ENCODE data around the gene KLHDC4. TPM values are rescaled to one million over a fixed set of nuclear protein-coding genes. Genes with fewer than 3 reads are reported as not detected.

The KLHDC4 gene
- polyA plus RNA-seq (2012; rRNA removed) = 39.0 and 51.2 TPM in 2 replicates
- 19.5 and 23.8 TPM in 2 replicates for polyA plus RNA-seq (2012; cell fraction: cytosol; rRNA removed)
- polyA plus RNA-seq (2012; cell fraction: nucleus; rRNA removed) = 184 and 240 TPM in 2 replicates

DNA sequence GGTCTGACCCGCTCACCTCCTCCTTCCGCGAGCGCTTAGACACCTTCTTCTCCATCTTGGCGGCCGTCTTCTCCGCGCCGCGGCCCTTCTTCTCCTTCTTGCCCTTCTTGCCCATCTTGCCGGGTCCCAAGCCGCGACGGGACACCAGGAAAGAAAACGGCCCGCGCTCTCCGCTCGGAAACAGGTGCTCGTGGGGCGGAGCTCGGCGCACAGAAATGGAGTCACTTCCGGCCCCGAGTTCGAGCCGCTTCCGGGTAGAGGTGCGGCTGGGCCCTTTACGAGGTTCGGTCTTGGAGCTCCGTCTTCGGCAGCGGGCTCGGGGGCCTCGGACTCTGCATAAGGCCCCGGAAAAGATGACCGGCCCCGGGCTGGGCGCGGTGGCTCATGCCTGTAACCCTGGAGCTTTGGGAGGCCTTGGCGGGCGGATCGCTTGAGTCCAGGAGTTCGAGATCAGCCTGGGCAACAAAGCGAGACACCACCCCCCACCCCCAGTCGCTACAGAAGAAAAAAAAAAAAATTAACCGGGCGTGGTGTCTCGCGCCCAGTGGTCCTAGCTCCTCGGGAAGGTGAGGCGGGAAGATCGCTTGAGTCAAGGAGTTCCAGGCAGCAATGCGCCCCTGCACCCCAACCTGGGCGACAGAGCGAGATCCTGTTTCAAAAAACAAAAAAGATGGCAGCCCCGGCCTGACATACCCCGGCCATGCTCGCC, at the start of gene KLHDC4:
TSS of gene KLHDC4 (minus strand) at position 211 of the 709 bp plus-strand sequence. CDS start at position 115, 96 bp downstream.
- 0 out of 2 replicates have a peak, but pooled peaks have one; percentile 5 for TF ChIP-seq JUND (IDR thresholded peaks at IDR 0.05)
- TF ChIP-seq GABPA (IDR thresholded peaks at IDR 0.05; ENCODE audit: low read depth) = peak; percentile 95
- TF ChIP-seq, protein P1, sequence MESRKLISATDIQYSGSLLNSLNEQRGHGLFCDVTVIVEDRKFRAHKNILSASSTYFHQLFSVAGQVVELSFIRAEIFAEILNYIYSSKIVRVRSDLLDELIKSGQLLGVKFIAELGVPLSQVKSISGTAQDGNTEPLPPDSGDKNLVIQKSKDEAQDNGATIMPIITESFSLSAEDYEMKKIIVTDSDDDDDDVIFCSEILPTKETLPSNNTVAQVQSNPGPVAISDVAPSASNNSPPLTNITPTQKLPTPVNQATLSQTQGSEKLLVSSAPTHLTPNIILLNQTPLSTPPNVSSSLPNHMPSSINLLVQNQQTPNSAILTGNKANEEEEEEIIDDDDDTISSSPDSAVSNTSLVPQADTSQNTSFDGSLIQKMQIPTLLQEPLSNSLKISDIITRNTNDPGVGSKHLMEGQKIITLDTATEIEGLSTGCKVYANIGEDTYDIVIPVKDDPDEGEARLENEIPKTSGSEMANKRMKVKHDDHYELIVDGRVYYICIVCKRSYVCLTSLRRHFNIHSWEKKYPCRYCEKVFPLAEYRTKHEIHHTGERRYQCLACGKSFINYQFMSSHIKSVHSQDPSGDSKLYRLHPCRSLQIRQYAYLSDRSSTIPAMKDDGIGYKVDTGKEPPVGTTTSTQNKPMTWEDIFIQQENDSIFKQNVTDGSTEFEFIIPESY (IDR thresholded peaks at IDR 0.05; ENCODE audit: borderline replicate concordance, low read depth) = no peak
- TF ChIP-seq RAD21 (IDR thresholded peaks at IDR 0.05; ENCODE audit: low read length) = no peak
- no peak for TF ChIP-seq RXRA (IDR thresholded peaks at IDR 0.05; ENCODE audit: borderline replicate concordance, low read depth)
- peak; percentile 78 for TF ChIP-seq CHD2 (IDR thresholded peaks at IDR 0.05; ENCODE audit: low read length, partially characterized antibody)
- TF ChIP-seq, protein P2, sequence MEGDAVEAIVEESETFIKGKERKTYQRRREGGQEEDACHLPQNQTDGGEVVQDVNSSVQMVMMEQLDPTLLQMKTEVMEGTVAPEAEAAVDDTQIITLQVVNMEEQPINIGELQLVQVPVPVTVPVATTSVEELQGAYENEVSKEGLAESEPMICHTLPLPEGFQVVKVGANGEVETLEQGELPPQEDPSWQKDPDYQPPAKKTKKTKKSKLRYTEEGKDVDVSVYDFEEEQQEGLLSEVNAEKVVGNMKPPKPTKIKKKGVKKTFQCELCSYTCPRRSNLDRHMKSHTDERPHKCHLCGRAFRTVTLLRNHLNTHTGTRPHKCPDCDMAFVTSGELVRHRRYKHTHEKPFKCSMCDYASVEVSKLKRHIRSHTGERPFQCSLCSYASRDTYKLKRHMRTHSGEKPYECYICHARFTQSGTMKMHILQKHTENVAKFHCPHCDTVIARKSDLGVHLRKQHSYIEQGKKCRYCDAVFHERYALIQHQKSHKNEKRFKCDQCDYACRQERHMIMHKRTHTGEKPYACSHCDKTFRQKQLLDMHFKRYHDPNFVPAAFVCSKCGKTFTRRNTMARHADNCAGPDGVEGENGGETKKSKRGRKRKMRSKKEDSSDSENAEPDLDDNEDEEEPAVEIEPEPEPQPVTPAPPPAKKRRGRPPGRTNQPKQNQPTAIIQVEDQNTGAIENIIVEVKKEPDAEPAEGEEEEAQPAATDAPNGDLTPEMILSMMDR (IDR thresholded peaks at IDR 0.05) = no peak
- TF ChIP-seq, protein P3, sequence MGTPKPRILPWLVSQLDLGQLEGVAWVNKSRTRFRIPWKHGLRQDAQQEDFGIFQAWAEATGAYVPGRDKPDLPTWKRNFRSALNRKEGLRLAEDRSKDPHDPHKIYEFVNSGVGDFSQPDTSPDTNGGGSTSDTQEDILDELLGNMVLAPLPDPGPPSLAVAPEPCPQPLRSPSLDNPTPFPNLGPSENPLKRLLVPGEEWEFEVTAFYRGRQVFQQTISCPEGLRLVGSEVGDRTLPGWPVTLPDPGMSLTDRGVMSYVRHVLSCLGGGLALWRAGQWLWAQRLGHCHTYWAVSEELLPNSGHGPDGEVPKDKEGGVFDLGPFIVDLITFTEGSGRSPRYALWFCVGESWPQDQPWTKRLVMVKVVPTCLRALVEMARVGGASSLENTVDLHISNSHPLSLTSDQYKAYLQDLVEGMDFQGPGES (IDR thresholded peaks at IDR 0.05; ENCODE audit: low read depth, low read length) = no peak
- TF ChIP-seq, protein P4, sequence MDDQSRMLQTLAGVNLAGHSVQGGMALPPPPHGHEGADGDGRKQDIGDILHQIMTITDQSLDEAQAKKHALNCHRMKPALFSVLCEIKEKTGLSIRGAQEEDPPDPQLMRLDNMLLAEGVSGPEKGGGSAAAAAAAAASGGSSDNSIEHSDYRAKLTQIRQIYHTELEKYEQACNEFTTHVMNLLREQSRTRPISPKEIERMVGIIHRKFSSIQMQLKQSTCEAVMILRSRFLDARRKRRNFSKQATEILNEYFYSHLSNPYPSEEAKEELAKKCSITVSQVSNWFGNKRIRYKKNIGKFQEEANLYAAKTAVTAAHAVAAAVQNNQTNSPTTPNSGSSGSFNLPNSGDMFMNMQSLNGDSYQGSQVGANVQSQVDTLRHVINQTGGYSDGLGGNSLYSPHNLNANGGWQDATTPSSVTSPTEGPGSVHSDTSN (IDR thresholded peaks at IDR 0.05) = 0 out of 2 replicates have a peak, but pooled peaks have one; percentile 21
- TF ChIP-seq ELF1 (IDR thresholded peaks at IDR 0.05) = peak; percentile 97
- TF ChIP-seq RCOR1 (IDR thresholded peaks at IDR 0.05; ENCODE audit: low read length) = no peak; the same call in 1 of the 2 replicates
- peak; percentile 91 for TF ChIP-seq POLR2AphosphoS5 (IDR thresholded peaks at IDR 0.05; ENCODE audit: low read depth, low read length)
- TF ChIP-seq SMC3 (IDR thresholded peaks at IDR 0.05; ENCODE audit: low read depth, low read length) = no peak
- TF ChIP-seq SIN3A (IDR thresholded peaks at IDR 0.05; ENCODE audit: borderline replicate concordance, low read depth, low read length) = peak; percentile 83
- TF ChIP-seq FOXJ3 (CRISPR knock-in tag; IDR thresholded peaks at IDR 0.05) = 0 out of 2 replicates have a peak, but pooled peaks have one; percentile 23
- TF ChIP-seq TAF1 (IDR thresholded peaks at IDR 0.05; ENCODE audit: borderline replicate concordance, low read depth, low read length) = peak; percentile 92
- peak; percentile 57; the same call in 1 of the 2 replicates for TF ChIP-seq TCF12 (IDR thresholded peaks at IDR 0.05)
- TF ChIP-seq, protein P5, sequence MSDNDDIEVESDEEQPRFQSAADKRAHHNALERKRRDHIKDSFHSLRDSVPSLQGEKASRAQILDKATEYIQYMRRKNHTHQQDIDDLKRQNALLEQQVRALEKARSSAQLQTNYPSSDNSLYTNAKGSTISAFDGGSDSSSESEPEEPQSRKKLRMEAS (IDR thresholded peaks at IDR 0.05; ENCODE audit: low read depth) = peak; percentile 87
- TF ChIP-seq FOSL2 (IDR thresholded peaks at IDR 0.05; ENCODE audit: borderline replicate concordance, low read depth) = peak; percentile 4; the same call in 1 of the 2 replicates
- peak; percentile 93 for TF ChIP-seq MXI1 (IDR thresholded peaks at IDR 0.05; ENCODE audit: low read depth, low read length)
- peak; percentile 56; the same call in 1 of the 2 replicates for TF ChIP-seq YY1 (IDR thresholded peaks at IDR 0.05; ENCODE audit: low read depth)
- TF ChIP-seq, protein P6, sequence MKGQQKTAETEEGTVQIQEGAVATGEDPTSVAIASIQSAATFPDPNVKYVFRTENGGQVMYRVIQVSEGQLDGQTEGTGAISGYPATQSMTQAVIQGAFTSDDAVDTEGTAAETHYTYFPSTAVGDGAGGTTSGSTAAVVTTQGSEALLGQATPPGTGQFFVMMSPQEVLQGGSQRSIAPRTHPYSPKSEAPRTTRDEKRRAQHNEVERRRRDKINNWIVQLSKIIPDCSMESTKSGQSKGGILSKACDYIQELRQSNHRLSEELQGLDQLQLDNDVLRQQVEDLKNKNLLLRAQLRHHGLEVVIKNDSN (IDR thresholded peaks at IDR 0.05; ENCODE audit: borderline replicate concordance, low read depth) = peak; percentile 48
- Histone ChIP-seq H3K9ac (peak within 1 kb of the TSS; percentile 97), H3K27ac (ENCODE audit: low read depth in 2 of 2, low read length in 1 of 2) (peak within 1 kb of the TSS; percentile 66 to 78), H4K20me1 (ENCODE audit: insufficient read depth) (no peaks in the 10 kb centered on the region), H3F3A (replicated peaks; ENCODE audit: insufficient read depth) (peaks cover 9% of the 10 kb centered on the region), H2AFZ (ENCODE audit: low read depth) (peak within 1 kb of the TSS; percentile 90), H3K4me2 (peak within 1 kb of the TSS; percentile 90), H3K9me2 (no peaks in the 10 kb centered on the region), H3K36me3 (replicated peaks in 1 of 2; ENCODE audit: control insufficient read depth in 1 of 2, insufficient read depth in 2 of 2, low read length in 1 of 2) (peaks cover 7 to 15% of the 10 kb centered on the region in 2 experiments), H3K27me3 (ENCODE audit: insufficient read depth) (no peaks in the 10 kb centered on the region), H3K4me3 (ENCODE audit: low read depth in 2 of 2, low read length in 1 of 2) (peak within 1 kb of the TSS; percentile 79 to 97), H3K79me2 (ENCODE audit: insufficient read depth) (peaks cover 46% of the 10 kb centered on the region), H3K9me3 (no peaks in the 10 kb centered on the region), H3K4me1 (ENCODE audit: control insufficient read depth in 1 of 2, insufficient read depth in 2 of 2, low read depth in 1 of 2, low read length in 1 of 2) (peaks cover 4 to 5% of the 10 kb centered on the region in 2 experiments; a peak in 1 of 4 replicates)
- peak; percentile 94 for DNase-seq
- POLR2A ChIA-PET = interaction anchor here (0.8 to 1.6 kb wide), 3 partner anchors 43 to 162 kb away, joined by 3 to 10 read pairs (median 4); no protein-coding TSS in a partner anchor
- WGBS (ENCODE audit: low lambda C conversion rate) = 4% methylated on average over 43 of the region's 60 CpGs
- CTCF ChIA-PET = interaction anchor here (0.8 to 4.3 kb wide), 7 partner anchors 13 to 131 kb away, joined by 3 to 26 read pairs (median 3); no protein-coding TSS in a partner anchor

All from SK-N-SH (cell line).